Activated CD4-positive, alpha-beta T cell treated with anti-CD3 and anti-CD28 coated beads, Interleukin-2, amount 50 U/mL, for 24 hours (primary cell): Measurements from ENCODE around the gene GPR143.

Experiments
- DNase-seq, 2 donors: peaks; one replicate each; pipeline ENCODE4 v3.0.0-alpha.2; 2020; ENCODE audit warnings: low read depth in 1 of 2, low spot score in 1 of 2

GPR143 gene

GRCh38 chrX:9676306-9676705, 89.3 kb downstream of the GPR143 start:
- no peak for DNase-seq
